H1 (cell line): ENCODE measurements around the gene DAPK2. TPM values are rescaled to one million over a fixed set of nuclear protein-coding genes. Genes with fewer than 3 reads are reported as not detected.

Source experiments
- CTCF ChIA-PET: fragments of 300-600 bp; sonication (Branson Sonifier 250); formaldehyde crosslinking; loops from one replicate; lab custom pipeline; 2021; ENCODE audit not compliant: partially characterized antibody; lab: Charles Lee
- POLR2A ChIA-PET: fragments of 300-600 bp; sonication (Branson Sonifier 250); formaldehyde crosslinking; loops from one replicate; lab custom pipeline; 2021; ENCODE audit warnings: inconsistent platforms; ENCODE audit not compliant: partially characterized antibody; lab: Charles Lee
- DNase-seq, 2 experiments: peaks; one replicate each; pipeline versions ENCODE4 v3.0.0 to v3.0.0-alpha.2; 2010 to 2022; ENCODE audit warnings: low spot score in 2 of 2, low read depth in 1 of 2, mixed read lengths in 1 of 2
- FAIRE-seq: peaks from 2 replicates; lab custom pipeline; 2011; peaks lifted over from hg19 to GRCh38; lab: Jason Lieb, UNC
- H2AFZ ChIP-seq: 2 replicates; pipeline ENCODE4 v1.8.1; 2012; ENCODE audit warnings: low read length, inconsistent platforms
- H2AK5ac ChIP-seq: 2 replicates; pipeline ENCODE4 v1.6.1; 2013; ENCODE audit warnings: low read depth, low read length
- H2BK120ac ChIP-seq: replicated peaks from 2 replicates; pipeline ENCODE3; 2013; ENCODE audit warnings: low read depth, low read length, inconsistent platforms
- H2BK12ac ChIP-seq: 2 replicates; pipeline ENCODE4 v1.6.1; 2013; ENCODE audit warnings: low read depth, low read length
- H2BK15ac ChIP-seq: 2 replicates; pipeline ENCODE4 v1.6.1; 2013; ENCODE audit warnings: low read length
- H2BK20ac ChIP-seq: 2 replicates; pipeline ENCODE4 v1.6.1; 2013; ENCODE audit warnings: low read length
- H2BK5ac ChIP-seq: 2 replicates; pipeline ENCODE4 v1.6.1; 2013; ENCODE audit warnings: low read depth, low read length
- H3K14ac ChIP-seq: 2 replicates; pipeline ENCODE4 v1.6.1; 2013; ENCODE audit warnings: inconsistent platforms; ENCODE audit not compliant: insufficient read length
- H3K18ac ChIP-seq: 2 replicates; pipeline ENCODE4 v1.6.1; 2013; ENCODE audit warnings: low read length; ENCODE audit errors: extremely low read depth
- H3K23ac ChIP-seq: 2 replicates; pipeline ENCODE4 v1.6.1; 2013; ENCODE audit warnings: inconsistent platforms; ENCODE audit not compliant: insufficient read length
- H3K23me2 ChIP-seq: 2 replicates; pipeline ENCODE4 v1.6.1; 2013; ENCODE audit warnings: low read depth, low read length
- H3K27ac ChIP-seq: 2 replicates; pipeline ENCODE4 v1.6.1; 2011; ENCODE audit warnings: low read depth, low read length, inconsistent platforms
- H3K27me3 ChIP-seq, 4 experiments: replicated peaks in 1 of 4; 1 replicate in 1 of 4; 2 replicates in 3 of 4; pipeline versions ENCODE4 v1.6.1 to v1.8.1; 2011 to 2013; ENCODE audit warnings: low read length in 3 of 4, mild to moderate bottlenecking in 3 of 4, inconsistent platforms in 2 of 4, mixed read lengths in 2 of 4, moderate library complexity in 1 of 4; ENCODE audit not compliant: control insufficient read depth in 3 of 4, insufficient read depth in 3 of 4; ENCODE audit errors: extremely low read depth in 1 of 4
- H3K36me3 ChIP-seq, 4 experiments: 2 replicates each; pipeline versions ENCODE4 v1.6.1 to v1.8.1; 2011 to 2013; ENCODE audit warnings: mild to moderate bottlenecking in 4 of 4, low read length in 3 of 4, moderate library complexity in 2 of 4, control low read depth in 1 of 4, inconsistent platforms in 1 of 4; ENCODE audit not compliant: insufficient read depth in 4 of 4, control insufficient read depth in 2 of 4
- H3K4ac ChIP-seq: replicated peaks from 2 replicates; pipeline ENCODE3; 2013; ENCODE audit warnings: low read length, low read depth, mixed read lengths, inconsistent platforms; ENCODE audit not compliant: insufficient read length
- H3K4me1 ChIP-seq, 4 experiments: replicated peaks in 1 of 4; 1 replicate in 1 of 4; 2 replicates in 3 of 4; pipeline versions ENCODE4 v1.6.1 to v1.8.1; 2011 to 2013; ENCODE audit warnings: low read length in 3 of 4, inconsistent platforms in 2 of 4, mixed read lengths in 1 of 4; ENCODE audit not compliant: insufficient read depth in 4 of 4, control insufficient read depth in 3 of 4
- H3K4me2 ChIP-seq, 2 experiments: 2 replicates each; pipeline versions ENCODE4 v1.6.1 to v1.8.1; 2011 to 2013; ENCODE audit warnings: low read depth in 2 of 2, low read length in 2 of 2, control low read depth in 1 of 2, inconsistent platforms in 1 of 2, mild to moderate bottlenecking in 1 of 2; ENCODE audit not compliant: insufficient read depth in 1 of 2
- H3K4me3 ChIP-seq, 4 experiments: fragments of 200-600, 300-600 bp in 1 of 4; sonication (generic), shearing (Covaris generic), sonication (Bioruptor Twin) in 1 of 4; 2 replicates each; pipeline versions ENCODE4 v1.5.1 to v1.8.1; 2011 to 2016; ENCODE audit warnings: low read length in 4 of 4, low read depth in 3 of 4, control low read depth in 2 of 4, inconsistent platforms in 2 of 4, mild to moderate bottlenecking in 2 of 4, mixed read lengths in 1 of 4, moderate library complexity in 1 of 4; ENCODE audit not compliant: insufficient read depth in 2 of 4; ENCODE audit errors: extremely low read depth in 1 of 4
- H3K56ac ChIP-seq: replicated peaks from 2 replicates; pipeline ENCODE3; 2013; ENCODE audit warnings: low read depth, mild to moderate bottlenecking, mixed read lengths, low read length, inconsistent platforms; ENCODE audit not compliant: insufficient read length
- H3K79me1 ChIP-seq: 2 replicates; pipeline ENCODE4 v1.6.1; 2013; ENCODE audit warnings: low read depth, low read length, control low read depth
- H3K79me2 ChIP-seq, 2 experiments: 2 replicates each; pipeline versions ENCODE4 v1.6.1 to v1.8.1; 2012 to 2013; ENCODE audit warnings: low read length in 2 of 2, mild to moderate bottlenecking in 2 of 2, inconsistent platforms in 1 of 2; ENCODE audit not compliant: insufficient read depth in 2 of 2, control insufficient read depth in 1 of 2
- H3K9ac ChIP-seq, 4 experiments: replicated peaks in 1 of 4; 1 replicate in 1 of 4; 2 replicates in 3 of 4; pipeline versions ENCODE4 v1.6.1 to v1.8.1; 2011 to 2013; ENCODE audit warnings: low read depth in 3 of 4, low read length in 3 of 4, control low read depth in 2 of 4, mild to moderate bottlenecking in 2 of 4, moderate library complexity in 2 of 4, inconsistent platforms in 1 of 4; ENCODE audit errors: extremely low read depth in 1 of 4
- H3K9me3 ChIP-seq, 2 experiments: 2 replicates each; pipeline versions ENCODE4 v1.6.1 to v1.8.1; 2012 to 2013; ENCODE audit warnings: mild to moderate bottlenecking in 2 of 2, moderate library complexity in 2 of 2, control low read depth in 1 of 2, inconsistent platforms in 1 of 2, low read depth in 1 of 2, low read length in 1 of 2, mixed read lengths in 1 of 2; ENCODE audit not compliant: insufficient read depth in 2 of 2
- H4K20me1 ChIP-seq, 2 experiments: replicated peaks in 1 of 2; 2 replicates each; pipeline versions ENCODE3 to v1.8.1; 2011 to 2013; ENCODE audit warnings: inconsistent platforms in 2 of 2, low read length in 2 of 2, mild to moderate bottlenecking in 1 of 2; ENCODE audit not compliant: insufficient read depth in 2 of 2, control insufficient read depth in 1 of 2
- H4K5ac ChIP-seq: 2 replicates; pipeline ENCODE4 v1.6.1; 2013; ENCODE audit warnings: low read length, low read depth, mixed read lengths, inconsistent platforms; ENCODE audit not compliant: insufficient read length
- H4K8ac ChIP-seq: 2 replicates; pipeline ENCODE4 v1.8.0; 2013; ENCODE audit warnings: mild to moderate bottlenecking, moderate library complexity, low read length, inconsistent platforms; ENCODE audit not compliant: insufficient read depth; ENCODE audit errors: extremely low read depth
- H4K91ac ChIP-seq: replicated peaks from 2 replicates; pipeline ENCODE3; 2013; ENCODE audit warnings: low read length, mixed read lengths, inconsistent platforms; ENCODE audit not compliant: insufficient read length
- WGBS, 2 experiments: shearing (Covaris generic) in 1 of 2; methylation state at CpG; one replicate each; pipeline versions ENCODE4 v1.1.6 to v1.1.7; 2013 to 2015; ENCODE audit warnings: low lambda C conversion rate in 2 of 2, mixed read lengths in 2 of 2, inconsistent platforms in 1 of 2, low coverage in 1 of 2, missing lambda C conversion rate in 1 of 2; ENCODE audit not compliant: insufficient replicate concordance in 2 of 2, insufficient coverage in 1 of 2, insufficient read length in 1 of 2; ENCODE audit errors: extremely low coverage in 1 of 2, missing lambda C conversion rate in 1 of 2; 5-methylcytosine and 5-hydroxymethylcytosine counted together
- polyA plus RNA-seq, 7 experiments: library from polyadenylated mRNA; depleted of rRNA in 3 of 7; stranded (reverse) in 5 of 7; unstranded in 2 of 7; fragments of >200 nt in 5 of 7; fragments of 200-250 nt in 2 of 7; gene quantifications; 1 replicate in 5 of 7; 2 replicates in 1 of 7; 4 replicates in 1 of 7; pipeline versions ENCODE4 v1.2.1 to v1.2.3, GENCODE V29; 2011 to 2013; ENCODE audit warnings: missing spikeins in 2 of 7, mixed read lengths in 2 of 7
- total RNA-seq: library from RNA; stranded (reverse); fragmentation: NEBNext Ultra II Directional; extraction: Animal tissue kit (Norgen Biotek cat#: 25700); gene quantifications from 2 replicates; pipeline ENCODE4 v1.2.1, GENCODE V29; 2021

The DAPK2 gene
- total and polyA plus RNA-seq, 2 of the 8 experiments (the other 6 are each of a cell fraction or from before 2014, with no cell fraction given), result 1.8 to 2.9 TPM

- H3K27me3 ChIP-seq, result no peaks in the 10 kb centered on the region
- no peak overlapping the region for H4K91ac ChIP-seq
- H3K27ac ChIP-seq, result no peak overlapping the region
- no peak overlapping the region for H3K23ac ChIP-seq
- H2AK5ac ChIP-seq, result no peak overlapping the region
- DNase-seq, result no peak
- H3K56ac ChIP-seq, result no peak overlapping the region
- no peak overlapping the region for H3K9ac ChIP-seq
- no peaks in the 10 kb centered on the region for H3K9me3 ChIP-seq
- H3K4me1 ChIP-seq, result no peaks in the 10 kb centered on the region
- CTCF ChIA-PET, result interaction anchor here (0.9 to 5.5 kb wide), 4 partner anchors 9 to 239 kb away, joined by 3 to 30 read pairs (median 8); no protein-coding TSS in a partner anchor
- H3K18ac ChIP-seq, result no peak overlapping the region
- no peak overlapping the region for H3K14ac ChIP-seq
- H2BK15ac ChIP-seq, result no peak overlapping the region
- no peaks in the 10 kb centered on the region; the same call in 1 of the 2 replicates for H3K23me2 ChIP-seq
- no peak overlapping the region for H3K4me3 ChIP-seq
- no peak for FAIRE-seq
- H3K36me3 ChIP-seq, result no peaks in the 10 kb centered on the region
- H2BK12ac ChIP-seq, result no peak overlapping the region
- no peak overlapping the region for H2AFZ ChIP-seq
- H4K20me1 ChIP-seq, result no peaks in the 10 kb centered on the region
- H3K79me2 ChIP-seq, result no peaks in the 10 kb centered on the region
- POLR2A ChIA-PET, result interaction anchor here (0.6 kb wide), 1 partner anchor 13 kb away, joined by 3 read pairs; no protein-coding TSS in a partner anchor
- H2BK120ac ChIP-seq, result no peak overlapping the region
- no peaks in the 10 kb centered on the region for H3K79me1 ChIP-seq
- H2BK5ac ChIP-seq, result no peak overlapping the region
- WGBS, 2 experiments, result 79% methylated on average over 1 of the region's 1 CpG; no CpG with 5 or more reads in 1 of the 2 experiments
- no peak overlapping the region for H3K4me2 ChIP-seq
- no peak overlapping the region for H4K5ac ChIP-seq
- no peak overlapping the region for H4K8ac ChIP-seq
- H3K4ac ChIP-seq, result no peak overlapping the region
- H2BK20ac ChIP-seq, result no peak overlapping the region
Measured at GRCh38 chr15:63992300-63992699, 54.0 kb downstream of the DAPK2 start.
